Adrenal gland (tissue), 12 donors: ENCODE results near the gene PSMD2. TPM values are rescaled to one million over a fixed set of nuclear protein-coding genes. Genes with fewer than 3 reads are reported as not detected.

Experiments used
- DNase-seq, 7 donors: peaks; one replicate each; pipeline ENCODE4 v3.0.0-alpha.2; 2019 to 2020
- H3K27ac ChIP-seq, 5 donors: fragments of 200-600 bp; sonication (generic) in 4 of 5; 1 replicate in 3 of 5; 2 replicates in 2 of 5; pipeline versions ENCODE4 v1.5.1 to v1.8.0; 2016 to 2020; ENCODE audit warnings: mild to moderate bottlenecking in 1 of 5
- H3K27me3 ChIP-seq: fragments of 200-600 bp; 2 replicates; pipeline ENCODE4 v1.8.0; 2021
- H3K36me3 ChIP-seq, 2 donors: fragments of 200-600 bp; replicated peaks in 1 of 2; 1 replicate in 1 of 2; 2 replicates in 1 of 2; pipeline versions ENCODE4 v1.5.1 to v1.8.0; 2018 to 2022
- H3K4me1 ChIP-seq, 2 donors: fragments of 200-600 bp; replicated peaks in 1 of 2; 1 replicate in 1 of 2; 2 replicates in 1 of 2; pipeline versions ENCODE4 v1.5.1 to v1.8.0; 2018 to 2021
- H3K4me3 ChIP-seq, 4 donors: fragments of 200-600 bp; sonication (generic) in 3 of 4; one replicate each; pipeline ENCODE4 v1.5.1; 2016 to 2018
- H3K9me3 ChIP-seq, 3 donors: fragments of 200-600 bp; sonication (generic) in 1 of 3; replicated peaks in 1 of 3; 1 replicate in 2 of 3; 2 replicates in 1 of 3; pipeline versions ENCODE4 v1.5.1 to v1.8.0; 2016 to 2021
- CTCF ChIP-seq, 6 experiments: fragments of 450-650 bp in 4 of 6; fragments of 200-600 bp in 2 of 6; sonication (generic) in 1 of 6; IDR thresholded peaks; 1 replicate in 5 of 6; 2 replicates in 1 of 6; pipeline versions ENCODE4 v1.5.1 to v1.8.0; 2016 to 2021; ENCODE audit warnings: antibody characterized with exemption in 6 of 6, mild to moderate bottlenecking in 2 of 6, moderate library complexity in 1 of 6
- POLR2A ChIP-seq, 2 donors: fragments of 450-650 bp; IDR thresholded peaks; one replicate each; pipeline ENCODE4 v1.6.1; 2017; ENCODE audit warnings: antibody characterized with exemption in 2 of 2, mild to moderate bottlenecking in 2 of 2, moderate library complexity in 1 of 2
- WGBS, 4 donors: extraction: QIAGEN DNeasy Blood & Tissue Kit in 2 of 4; methylation state at CpG; one replicate each; pipeline versions ENCODE4 v1.1.5 to v1.1.7; 2013 to 2017; 5-methylcytosine and 5-hydroxymethylcytosine counted together
- intact Hi-C, 2 donors: fragments of 100-400 bp; cut with DNase I; formaldehyde crosslinking; loops; one replicate each; pipeline versions ENCODE4 v1.14.1 to v1.15.0; 2022 to 2023
- polyA plus RNA-seq, 3 donors: library from polyadenylated mRNA; stranded (reverse); fragments of 200-250 nt in 2 of 3; fragments of 350-450 nt in 1 of 3; fragmentation: Illumina TruSeq in 1 of 3; extraction: RNeasy Lipid Tissue Mini Kit (QIAGEN cat#74804) in 1 of 3; gene quantifications; one replicate each; pipeline ENCODE4 v1.2.3, GENCODE V29; 2013 to 2014
- total RNA-seq, 9 donors: library from RNA; depleted of rRNA in 4 of 9; stranded (reverse); fragments of >200 nt in 4 of 9; fragments of 120-200 nt in 1 of 9; fragmentation: NEBNext Ultra II Directional in 1 of 9; extraction: Animal tissue kit (Norgen Biotek cat#: 25700) in 1 of 9; gene quantifications; one replicate each; pipeline versions ENCODE4 v1.1.0 to v1.2.4, GENCODE V29; 2013 to 2023
- donor health status: healthy with polysubstance abuse.
- donor health status: Bipolar disorder and iron deficiency.
- donor health status: DM: yes; HTN: yes; CAD: no.
- donor health status: DM: no; HTN: no; CAD: no.
- donor health status: DM: no; HTN: no; CAD: no.
- donor health status: DM: yes; HTN: yes; CAD: no.

PSMD2 gene
- total and polyA plus RNA-seq, 12 donors: 65.1 to 412 (median 235) TPM

- Histone ChIP-seq H3K27ac (peak within 1 kb of the TSS in 1 of 5 donors; percentile 73), H3K36me3 (no peaks in the 10 kb centered on the region), H3K9me3 (no peaks in the 10 kb centered on the region), H3K4me1 (no peaks in the 10 kb centered on the region), H3K27me3 (peaks cover 6% of the 10 kb centered on the region), H3K4me3 (peak within 1 kb of the TSS in 1 of 4 donors; percentile 33)
- WGBS, 4 donors: 13 to 17% methylated on average over 53 to 57 of the region's 65 CpGs; no CpG with 5 or more reads in 2 of the 4 donors
- TF ChIP-seq POLR2A (IDR thresholded peaks at IDR 0.05) (no peak), CTCF (IDR thresholded peaks at IDR 0.05) (no peak)
- intact Hi-C loops: no loop called here
- DNase-seq: peak in 4 of 7 donors; percentile 46 to 70 (median 50)
Measured at GRCh38 chr3:184275961-184276910, 22.8 kb upstream of the PSMD2 start, which contains the start of gene ECE2. Gene ECE2, plus strand, starts transcription at chr3:184276022. Its CDS starts 132 bp downstream, at chr3:184276154.

- 88 to 97% (median 94%) methylated on average over 3 to 6 of the region's 6 CpGs for WGBS, 4 donors
- DNase-seq: no peak
- no peak overlapping the region for H3K4me3 ChIP-seq
- H3K27me3 ChIP-seq: peaks cover 6% of the 10 kb centered on the region
- H3K4me1 ChIP-seq: no peaks in the 10 kb centered on the region
- TF ChIP-seq CTCF (IDR thresholded peaks at IDR 0.05): no peak
- H3K27ac ChIP-seq: no peak overlapping the region
- H3K9me3 ChIP-seq: no peaks in the 10 kb centered on the region
- intact Hi-C loops: no loop called here
- H3K36me3 ChIP-seq: no peaks in the 10 kb centered on the region
Measured at GRCh38 chr3:184277366-184277765, 21.7 kb upstream of the PSMD2 start.

- Histone ChIP-seq H3K27me3 (no peaks in the 10 kb centered on the region), H3K36me3 (no peaks in the 10 kb centered on the region), H3K4me1 (no peaks in the 10 kb centered on the region), H3K9me3 (no peaks in the 10 kb centered on the region), H3K4me3 (no peak overlapping the region), H3K27ac (no peak overlapping the region)
- WGBS, 4 donors: 89 to 95% (median 94%) methylated on average over 4 of the region's 4 CpGs
- DNase-seq: no peak
- no peak for TF ChIP-seq CTCF (IDR thresholded peaks at IDR 0.05)
- no peak for TF ChIP-seq POLR2A (IDR thresholded peaks at IDR 0.05)
- intact Hi-C loops: loop anchor here in 1 of 2 donors (10.0 kb wide), 1 partner anchor 388 kb away; no protein-coding TSS in a partner anchor
Measured at GRCh38 chr3:184282941-184283340, 16.1 kb upstream of the PSMD2 start.

- TF ChIP-seq POLR2A (IDR thresholded peaks at IDR 0.05): no peak
- TF ChIP-seq CTCF (IDR thresholded peaks at IDR 0.05): no peak
- Histone ChIP-seq H3K36me3 (no peaks in the 10 kb centered on the region), H3K4me3 (no peak overlapping the region), H3K27me3 (no peaks in the 10 kb centered on the region), H3K27ac (no peak overlapping the region), H3K9me3 (no peaks in the 10 kb centered on the region), H3K4me1 (no peaks in the 10 kb centered on the region)
- 84 to 90% (median 86%) methylated on average over 3 to 8 of the region's 8 CpGs for WGBS, 4 donors
- intact Hi-C loops: loop anchor here in 1 of 2 donors (10.0 kb wide), 1 partner anchor 389 kb away; no protein-coding TSS in a partner anchor
- DNase-seq: no peak
Measured at GRCh38 chr3:184283681-184284080, 15.4 kb upstream of the PSMD2 start.
